Fibroblast of upper back skin (primary cell): ENCODE measurements around the gene WDR45B.
A peak's percentile ranks its signal among the peaks of the same experiment; 100 is the strongest.
"Not testable (repeated sequence)": the region's sequence is repeated elsewhere in the genome, so short reads cannot be mapped to it uniquely, and the experiment has no call there.

Source experiments
- DNase-seq: peaks from one replicate; pipeline ENCODE4 v3.0.0-alpha.2; 2013

The WDR45B gene

GRCh38 chr17:82598256-82599119, 49.8 kb downstream of the WDR45B start:
- no peak for DNase-seq

GRCh38 chr17:82596837-82597672, 51.2 kb downstream of the WDR45B start:
- DNase-seq: no peak

- DNase-seq: no peak
Observed at GRCh38 chr17:82596296-82596695, 51.9 kb downstream of the WDR45B start.

DNA sequence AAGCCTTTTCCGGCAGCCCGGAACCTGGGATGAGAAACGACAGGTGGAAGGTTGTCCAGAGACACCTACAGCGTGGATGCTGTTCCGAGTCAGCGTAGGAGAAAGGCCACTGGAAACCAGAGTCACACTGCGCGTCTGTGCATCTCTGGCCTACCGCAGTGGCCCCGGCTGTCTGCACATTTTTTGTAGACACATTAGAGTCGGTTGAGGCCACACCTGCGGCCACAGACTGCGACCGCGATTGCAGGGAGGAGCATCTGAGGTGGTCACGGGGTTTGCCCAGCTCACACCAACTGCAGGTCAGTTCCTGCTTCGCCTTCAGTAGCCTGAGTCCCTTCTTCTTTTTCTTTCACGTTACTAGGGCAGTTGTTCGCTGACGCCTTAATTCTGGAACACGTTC, 52.4 kb downstream of the WDR45B start:
- DNase-seq: no peak

GRCh38 chr17:82594571-82594970, 53.7 kb downstream of the WDR45B start:
- DNase-seq: no peak

DNA sequence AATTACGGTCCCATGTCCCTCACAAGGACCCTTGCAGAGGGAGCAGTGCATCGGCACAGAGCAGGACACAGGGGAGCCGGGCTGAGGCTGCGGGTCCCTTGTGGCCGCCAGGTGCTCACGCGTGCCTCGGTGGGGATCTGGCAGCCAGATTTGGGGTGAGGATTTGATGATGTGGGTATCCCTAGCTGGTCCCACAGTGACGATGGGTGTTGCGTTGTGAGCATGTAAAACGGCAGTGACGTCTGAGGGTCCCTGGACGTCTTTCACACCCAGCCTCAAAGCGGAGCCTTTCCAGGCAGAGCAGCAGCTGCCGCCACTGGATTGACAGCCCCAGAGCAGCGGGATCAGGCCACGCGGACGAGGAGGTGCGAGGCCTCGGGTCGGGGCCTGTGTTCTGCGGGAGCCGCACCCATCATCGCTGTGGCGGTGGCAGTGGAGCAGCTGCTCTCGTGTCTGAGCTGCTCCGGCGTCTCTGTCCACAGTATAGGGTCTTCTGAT, 54.6 kb downstream of the WDR45B start:
- DNase-seq: no peak

DNA sequence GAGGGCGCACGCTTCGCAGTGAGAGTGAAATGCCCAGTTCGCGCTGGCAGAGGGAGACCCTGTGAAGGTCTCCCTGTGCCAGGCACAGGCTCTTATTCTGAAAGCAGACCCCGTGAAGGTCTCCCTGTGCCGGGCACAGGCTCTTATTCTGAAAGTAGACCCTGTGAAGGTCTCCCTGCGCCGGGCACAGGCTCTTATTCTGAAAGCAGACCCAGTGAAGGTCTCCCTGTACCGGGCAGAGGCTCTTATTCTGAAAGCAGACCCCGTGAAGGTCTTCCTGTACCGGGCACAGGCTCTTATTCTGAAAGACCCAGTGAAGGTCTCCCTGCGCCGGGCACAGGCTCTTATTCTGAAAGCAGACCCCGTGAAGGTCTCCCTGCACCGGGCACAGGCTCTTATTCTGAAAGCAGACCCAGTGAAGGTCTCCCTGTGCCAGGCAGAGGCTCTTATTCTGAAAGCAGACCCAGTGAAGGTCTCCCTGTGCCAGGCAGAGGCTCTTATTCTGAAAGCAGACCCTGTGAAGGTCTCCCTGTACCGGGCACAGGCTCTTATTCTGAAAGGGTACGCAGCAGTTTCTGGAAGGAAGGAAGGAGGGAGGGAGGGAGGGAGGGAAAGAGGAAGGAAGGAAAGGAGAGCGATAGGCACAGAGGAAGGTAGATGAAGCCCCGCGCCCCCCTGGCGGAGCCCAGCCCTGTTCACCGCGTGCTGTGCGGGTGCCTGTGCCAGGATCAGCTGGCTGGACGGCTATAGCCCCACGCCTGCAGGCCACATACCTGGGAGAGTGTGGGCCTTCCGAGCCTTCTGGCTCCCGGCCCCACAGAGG, 55.3 kb downstream of the WDR45B start:
- DNase-seq: peak; percentile 79

DNA sequence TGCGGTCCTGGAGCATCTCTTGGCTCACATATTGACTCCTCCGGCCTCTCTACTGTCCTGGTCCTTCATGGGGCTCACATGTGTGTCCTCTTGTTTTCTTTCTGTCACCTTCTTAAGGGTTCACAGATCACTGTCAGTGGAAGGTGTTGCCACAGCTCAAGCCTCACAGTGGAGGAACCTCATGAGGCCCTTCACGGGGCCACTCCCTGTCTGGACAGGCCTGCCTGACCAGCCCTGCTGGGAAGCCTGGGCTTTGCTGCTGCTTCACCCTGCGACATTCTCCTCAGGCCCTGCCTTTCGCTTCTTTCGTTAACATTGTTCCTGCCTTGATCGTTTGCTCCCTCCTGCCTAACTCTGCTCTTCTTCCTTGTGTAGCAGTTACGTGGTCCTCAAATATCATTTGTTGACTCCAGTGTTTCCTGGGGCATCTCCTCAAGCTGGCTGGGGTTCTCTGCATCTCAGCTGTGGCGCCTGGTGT, 55.9 kb downstream of the WDR45B start:
- no peak for DNase-seq

DNA sequence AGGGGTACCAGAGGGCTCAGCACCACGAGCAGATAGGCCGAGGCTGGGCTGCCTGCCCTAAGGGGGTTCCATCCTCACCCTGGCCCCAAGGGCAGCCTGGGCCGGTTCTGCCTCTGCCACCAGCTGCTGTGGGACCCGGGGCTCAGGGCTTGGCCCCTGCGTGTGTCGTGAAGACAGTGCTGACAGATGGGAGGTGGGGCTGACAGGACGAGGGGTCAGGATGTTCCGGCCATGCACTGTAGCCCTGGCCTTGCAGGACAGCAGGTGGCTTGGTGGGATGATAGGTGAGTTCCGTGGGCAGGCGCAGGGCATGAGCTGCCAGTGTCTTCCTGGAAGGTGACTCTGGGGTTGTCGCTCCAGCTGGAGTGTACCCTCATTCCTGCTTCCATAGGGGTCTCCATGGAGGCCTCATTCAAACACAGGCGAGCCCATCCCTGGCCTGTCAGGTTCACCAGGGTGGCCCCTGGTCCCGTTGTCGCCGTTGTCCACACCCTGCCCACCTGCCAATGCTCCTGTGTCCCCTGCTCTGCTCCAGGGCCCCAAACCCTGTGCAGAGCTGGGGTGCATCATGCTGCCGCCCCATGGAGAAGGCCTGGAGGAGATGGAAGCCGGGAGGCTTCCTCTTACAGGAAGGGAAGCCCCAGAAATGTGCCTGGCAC, 57.2 kb downstream of the WDR45B start:
- DNase-seq: no peak

- no peak for DNase-seq
Observed at GRCh38 chr17:82590216-82590615, 58.0 kb downstream of the WDR45B start.

DNA sequence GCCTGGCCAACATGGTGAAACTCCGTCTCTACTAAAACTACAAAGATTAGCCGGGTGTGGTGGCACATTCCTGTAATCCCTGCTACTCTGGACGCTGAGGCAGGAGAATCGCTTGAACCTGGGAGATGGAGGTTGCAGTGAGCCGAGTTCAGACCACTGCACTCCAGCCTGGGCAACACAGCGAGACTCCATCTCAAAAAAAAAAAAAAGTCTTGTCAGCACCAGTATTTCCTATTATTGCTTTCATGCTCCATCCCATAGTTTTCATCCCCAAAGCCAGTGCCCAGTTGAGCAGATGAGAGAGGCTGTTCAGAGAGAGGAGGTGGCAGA, 58.4 kb downstream of the WDR45B start:
- no peak for DNase-seq

DNA sequence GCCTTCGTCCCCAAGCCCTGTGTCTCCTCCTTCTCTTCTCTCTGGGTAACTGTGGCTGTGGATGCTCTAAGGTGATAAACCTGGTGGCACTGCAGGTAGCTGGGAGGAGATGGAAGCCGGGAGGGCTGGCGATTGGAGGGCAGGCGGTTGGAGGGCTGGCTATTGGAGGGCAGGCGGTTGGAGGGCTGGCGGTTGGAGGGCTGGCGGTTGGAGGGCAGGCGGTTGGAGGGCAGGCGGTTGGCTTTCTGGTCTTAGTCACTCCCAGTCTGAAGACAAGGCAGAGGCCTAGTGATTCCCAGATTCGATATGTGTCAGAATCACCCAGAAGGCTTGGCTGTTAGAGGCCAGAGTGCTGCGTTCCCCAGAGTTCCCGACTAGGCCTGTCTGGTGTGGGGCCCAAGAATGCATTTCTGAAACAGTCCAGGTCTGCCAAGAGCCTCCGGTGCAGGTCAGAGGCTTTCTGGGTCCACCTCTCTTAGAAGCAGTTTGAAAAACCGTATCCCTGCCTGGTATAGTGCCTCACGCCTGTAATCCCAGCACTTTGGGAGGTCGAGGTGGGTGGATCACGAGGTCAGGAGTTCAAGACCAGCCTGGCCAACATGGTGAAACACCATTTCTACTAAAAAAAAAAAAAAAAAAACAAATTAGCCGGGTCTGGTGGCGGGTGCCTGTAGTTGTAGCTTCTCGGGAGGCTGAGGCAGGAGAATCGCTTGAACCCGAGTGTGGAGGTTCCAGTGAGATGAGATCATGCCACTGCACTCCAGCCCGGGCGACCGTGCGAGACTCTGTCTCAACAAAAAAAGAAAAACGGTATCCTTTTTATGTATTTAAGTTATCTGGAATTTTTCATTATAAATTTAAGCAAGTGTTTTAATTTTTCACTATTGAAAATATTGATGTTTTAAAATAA, 59.7 kb downstream of the WDR45B start:
- DNase-seq: no peak

GRCh38 chr17:82587234-82588086, 60.8 kb downstream of the WDR45B start:
- DNase-seq: no peak

DNA sequence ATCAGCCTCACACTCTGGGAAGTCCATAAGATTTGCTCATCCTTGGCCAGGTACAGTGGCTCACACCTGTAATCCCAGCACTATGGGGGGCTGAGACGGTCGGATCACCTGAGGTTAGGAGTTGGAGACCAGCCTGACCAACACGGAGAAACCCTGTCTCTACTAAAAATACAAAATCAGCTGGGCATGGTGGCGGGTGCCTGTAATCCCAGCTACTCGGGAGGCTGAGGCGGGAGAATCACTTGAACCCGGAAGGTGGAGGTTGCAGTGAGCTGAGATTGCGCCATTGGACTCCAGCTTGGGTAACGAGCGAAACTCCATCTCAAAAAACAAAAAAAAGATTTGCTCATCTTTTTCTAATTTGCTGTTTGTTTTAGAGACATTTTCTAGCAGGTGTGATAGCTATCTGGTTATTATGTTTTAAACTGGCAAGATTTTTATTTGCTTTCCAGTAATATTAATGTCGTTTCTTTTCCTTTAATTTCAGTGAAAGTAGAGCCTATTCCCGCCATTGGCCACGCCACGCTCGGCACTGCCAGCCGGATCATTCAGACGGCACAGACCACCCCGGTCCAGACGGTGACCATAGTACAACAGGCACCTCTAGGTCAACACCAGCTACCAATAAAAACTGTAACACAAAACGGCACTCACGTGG, 61.5 kb downstream of the WDR45B start:
- DNase-seq: no peak

DNA sequence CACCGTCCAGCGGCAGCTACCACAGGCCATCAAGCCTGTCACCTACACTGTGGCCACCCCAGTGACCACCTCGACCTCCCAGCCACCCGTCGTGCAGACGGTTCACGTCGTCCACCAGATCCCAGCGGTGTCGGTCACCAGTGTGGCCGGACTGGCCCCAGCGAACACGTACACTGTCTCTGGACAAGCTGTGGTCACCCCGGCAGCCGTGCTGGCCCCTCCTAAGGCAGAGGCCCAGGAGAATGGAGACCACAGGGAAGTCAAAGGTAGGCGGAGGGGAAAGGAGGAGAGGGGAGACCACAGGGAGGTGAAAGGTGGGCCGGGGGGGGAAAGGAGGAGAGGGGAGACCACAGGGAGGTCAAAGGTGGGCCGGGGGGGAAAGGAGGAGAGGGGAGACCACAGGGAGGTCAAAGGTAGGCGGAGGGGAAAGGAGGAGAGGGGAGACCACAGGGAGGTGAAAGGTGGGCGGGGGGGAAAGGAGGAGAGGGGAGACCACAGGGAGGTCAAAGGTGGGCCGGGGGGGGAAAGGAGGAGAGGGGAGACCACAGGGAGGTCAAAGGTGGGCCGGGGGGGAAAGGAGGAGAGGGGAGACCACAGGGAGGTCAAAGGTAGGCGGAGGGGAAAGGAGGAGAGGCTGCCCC, 62.2 kb downstream of the WDR45B start:
- DNase-seq: not testable (repeated sequence)

GRCh38 chr17:82583720-82584234, 64.5 kb downstream of the WDR45B start:
- no peak for DNase-seq

DNA sequence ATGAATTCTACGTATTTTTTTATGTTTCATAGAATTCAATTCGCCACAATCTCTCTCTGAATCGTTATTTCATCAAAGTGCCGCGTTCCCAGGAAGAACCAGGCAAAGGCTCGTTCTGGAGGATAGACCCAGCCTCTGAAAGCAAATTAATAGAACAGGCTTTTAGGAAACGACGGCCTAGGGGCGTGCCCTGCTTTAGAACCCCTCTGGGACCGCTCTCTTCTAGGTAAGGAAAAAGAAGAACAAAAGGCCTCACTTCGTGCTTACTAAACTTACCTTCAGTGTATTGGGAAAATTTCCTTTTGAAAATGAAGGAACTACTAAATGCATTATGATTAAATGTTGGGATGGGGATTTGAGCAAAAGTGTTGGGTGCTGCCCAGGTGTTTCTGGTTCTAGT, 65.5 kb downstream of the WDR45B start:
- no peak for DNase-seq

GRCh38 chr17:82582213-82582612, 66.0 kb downstream of the WDR45B start:
- peak; percentile 19 for DNase-seq

DNA sequence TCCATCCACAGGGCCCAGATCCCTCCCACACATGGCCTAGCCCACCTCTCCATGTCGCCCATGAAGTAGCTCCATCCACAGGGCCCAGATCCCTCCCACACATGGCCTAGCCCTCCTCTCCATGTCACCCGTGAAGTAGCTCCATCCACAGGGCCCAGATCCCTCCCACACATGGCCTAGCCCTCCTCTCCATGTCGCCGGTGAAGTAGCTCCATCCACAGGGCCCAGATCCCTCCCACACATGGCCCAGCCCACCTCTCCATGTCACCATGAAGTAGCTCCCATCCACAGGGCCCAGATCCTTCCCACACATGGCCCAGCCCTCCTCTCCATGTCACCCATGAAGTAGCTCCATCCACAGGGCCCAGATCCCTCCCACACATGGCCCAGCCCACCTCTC, 68.3 kb downstream of the WDR45B start:
- DNase-seq: not testable (repeated sequence)
